ENCODE measurements around the gene PKNOX1.
"Not testable (repeated sequence)": the region's sequence is repeated elsewhere in the genome, so short reads cannot be mapped to it uniquely, and the experiment has no call there.

Gene PKNOX1

DNA sequence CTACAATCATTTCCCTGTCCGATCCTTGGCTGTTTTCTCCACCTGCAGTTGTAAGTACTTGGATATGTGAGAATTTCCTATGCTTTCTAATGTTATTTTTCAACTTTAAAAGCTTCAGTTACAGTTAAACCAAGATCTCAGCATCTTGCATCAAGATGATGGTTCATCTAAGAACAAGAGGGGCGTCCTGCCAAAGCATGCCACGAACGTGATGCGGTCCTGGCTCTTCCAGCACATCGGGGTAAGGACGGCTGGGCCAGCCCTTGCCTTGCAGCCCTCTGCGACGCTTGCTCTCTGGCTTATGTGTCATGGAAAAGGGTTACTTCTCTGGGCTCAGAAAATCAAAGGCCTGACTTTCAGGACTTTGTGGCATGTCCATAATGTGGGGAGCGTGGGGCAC lies 46.8 kb downstream of the PKNOX1 start:
- DNase-seq: no peak

DNA sequence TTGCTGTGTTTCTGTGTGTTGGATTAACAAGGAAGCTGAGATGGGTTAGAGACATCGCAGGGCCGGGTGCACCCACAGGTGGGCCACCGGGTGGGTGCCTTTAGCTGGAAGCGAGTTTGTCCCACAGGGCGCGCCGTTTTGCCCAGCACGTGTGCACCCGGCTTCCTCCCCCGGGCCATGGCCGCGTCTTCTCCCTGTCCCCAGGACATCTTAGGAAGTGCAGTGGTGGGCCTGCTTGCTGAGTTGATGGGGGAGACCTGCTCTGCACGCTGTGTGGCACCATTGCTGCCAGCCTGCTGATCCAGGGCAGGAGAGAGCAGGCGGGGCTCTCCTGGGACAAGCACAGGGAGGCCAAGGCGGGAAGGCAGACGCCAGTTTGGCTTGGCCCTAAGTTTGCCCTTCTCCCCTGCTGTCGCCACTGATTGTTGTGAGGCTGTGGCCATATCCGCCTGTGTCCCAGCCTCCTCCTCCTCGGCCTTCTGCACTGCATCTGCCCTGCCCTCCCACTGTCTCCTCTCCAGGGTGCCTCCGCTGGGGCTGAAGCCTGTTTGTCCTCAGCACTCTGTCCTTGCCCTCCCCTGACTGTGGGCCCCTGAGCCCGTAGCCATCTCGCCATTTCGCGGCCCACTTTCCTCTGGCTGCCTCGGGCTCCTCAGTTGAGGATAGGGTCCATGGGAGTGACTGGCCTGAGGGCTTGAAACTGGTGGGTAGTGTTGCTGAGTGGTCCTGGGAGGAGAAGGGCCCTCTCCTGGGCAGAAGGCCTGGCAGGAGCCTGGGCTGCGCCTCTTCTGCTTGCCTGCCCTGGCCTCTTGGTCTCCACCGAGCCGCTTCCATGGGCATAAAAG lies 47.6 kb downstream of the PKNOX1 start:
- no peak for DNase-seq

DNA sequence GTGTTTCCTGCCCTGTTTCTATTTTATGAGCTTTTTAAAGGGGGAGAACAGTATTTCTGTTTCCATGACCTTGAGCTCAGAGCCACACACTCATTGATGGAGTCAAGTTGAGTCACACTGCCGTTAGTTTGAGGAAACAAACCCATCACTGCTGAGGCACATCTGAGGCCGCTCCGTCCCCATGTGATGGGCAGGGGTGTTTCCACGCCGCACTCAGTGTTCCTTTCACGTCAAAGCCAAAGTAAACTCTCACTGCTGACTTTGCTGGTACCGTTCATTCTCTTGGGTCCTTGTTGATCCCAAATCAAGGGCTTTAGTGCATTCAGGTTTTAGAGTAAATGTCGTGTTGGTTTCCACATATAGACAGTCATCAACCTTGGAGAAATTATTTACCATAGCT lies 48.8 kb downstream of the PKNOX1 start:
- DNase-seq: no peak

DNA sequence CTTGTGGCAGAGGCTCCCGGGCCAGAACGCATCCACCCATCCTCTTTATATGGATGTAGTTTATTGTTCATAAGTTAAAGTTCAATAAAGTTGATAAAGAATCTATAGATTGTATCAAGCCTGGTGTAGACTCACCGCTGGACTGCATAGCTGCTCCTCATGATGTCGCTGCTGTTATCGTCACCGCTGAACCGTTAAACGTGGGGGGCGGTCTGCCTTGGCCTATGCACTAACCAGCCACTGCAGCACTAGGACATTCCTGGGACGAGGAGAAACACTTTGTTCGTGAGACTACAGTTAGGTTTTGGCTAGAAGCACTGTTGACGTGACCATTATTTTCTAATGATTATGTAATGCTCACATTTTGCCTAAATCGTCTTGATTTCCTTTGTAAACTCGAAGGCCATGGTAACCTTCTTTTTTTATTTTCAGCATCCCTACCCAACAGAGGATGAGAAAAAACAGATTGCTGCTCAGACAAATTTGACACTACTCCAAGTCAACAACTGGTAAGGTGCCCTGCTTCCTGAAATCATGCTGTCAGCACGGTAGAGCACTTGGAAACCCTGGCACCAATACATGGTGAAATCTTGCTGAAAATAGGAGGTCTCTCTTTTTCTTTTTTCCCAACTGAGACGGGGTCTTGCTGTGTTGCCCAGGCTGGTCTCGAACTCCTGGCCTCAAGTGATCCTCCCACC lies 50.2 kb downstream of the PKNOX1 start:
- DNase-seq: no peak

DNA sequence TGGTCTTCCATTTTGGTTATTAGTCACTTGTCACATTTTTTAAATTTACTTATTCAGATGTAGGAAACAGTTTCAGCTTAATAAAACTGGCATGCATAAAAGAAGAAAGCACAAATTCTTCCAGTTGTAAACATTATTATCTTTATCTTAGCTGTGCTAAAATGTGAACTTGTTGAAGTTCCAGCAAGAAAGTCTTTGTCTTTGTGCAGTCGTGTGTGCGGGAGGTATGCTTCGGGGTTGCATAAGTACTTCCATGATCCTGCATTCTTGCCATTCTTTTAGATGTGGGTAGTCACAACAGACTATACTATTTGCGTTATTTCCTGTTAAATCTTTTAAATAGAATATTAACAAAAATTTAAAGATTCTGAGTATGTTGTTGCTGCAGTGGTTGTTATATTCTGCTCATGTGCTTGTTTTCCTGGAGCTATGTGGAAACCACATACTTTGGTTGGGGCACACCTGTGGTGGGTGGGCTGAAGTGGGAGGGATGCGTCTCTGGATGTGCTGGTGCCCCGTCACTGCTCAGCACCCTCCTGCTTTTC lies 51.3 kb downstream of the PKNOX1 start:
- DNase-seq: no peak

DNA sequence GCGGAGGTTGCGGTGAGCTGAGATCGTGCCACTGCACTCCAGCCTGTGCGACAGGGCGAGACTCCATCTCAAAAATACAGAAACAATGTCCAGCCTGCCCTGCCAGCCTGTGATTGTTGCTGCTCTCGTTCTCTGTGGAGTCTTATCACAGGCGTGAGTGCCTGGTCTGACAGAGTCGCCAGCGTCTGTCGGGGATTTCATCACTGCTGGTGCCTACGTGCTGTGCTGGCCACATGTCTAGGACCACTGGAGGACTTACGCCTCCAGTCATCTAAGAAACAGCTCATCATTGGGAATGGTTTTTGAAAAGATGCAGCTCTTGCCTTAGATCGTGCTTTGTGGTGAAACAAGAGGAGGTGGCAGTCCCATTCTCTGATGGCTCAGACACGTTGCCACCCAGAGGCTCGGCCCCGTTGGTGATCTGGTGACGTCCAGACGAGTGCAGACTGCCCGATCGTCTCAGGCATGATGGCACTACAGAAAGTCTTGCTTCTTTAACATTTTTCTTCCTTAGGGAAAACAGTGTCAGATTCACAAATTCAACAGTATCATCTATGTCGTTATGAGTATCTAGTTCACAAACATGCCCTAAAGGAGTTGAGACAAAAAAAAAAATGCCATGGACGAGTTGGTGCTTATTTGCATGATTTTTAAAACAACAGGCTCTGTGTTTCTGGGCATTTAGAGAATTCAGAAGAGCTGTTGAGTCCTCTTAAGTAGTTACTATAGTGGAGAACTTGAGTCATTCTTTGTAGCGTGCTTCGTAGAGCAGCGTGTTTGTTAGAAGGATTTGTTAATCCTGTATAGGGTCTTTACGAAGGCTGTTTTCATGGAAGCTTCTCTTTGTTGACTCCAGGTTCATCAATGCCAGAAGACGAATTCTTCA lies 53.7 kb downstream of the PKNOX1 start:
- no peak for DNase-seq

DNA sequence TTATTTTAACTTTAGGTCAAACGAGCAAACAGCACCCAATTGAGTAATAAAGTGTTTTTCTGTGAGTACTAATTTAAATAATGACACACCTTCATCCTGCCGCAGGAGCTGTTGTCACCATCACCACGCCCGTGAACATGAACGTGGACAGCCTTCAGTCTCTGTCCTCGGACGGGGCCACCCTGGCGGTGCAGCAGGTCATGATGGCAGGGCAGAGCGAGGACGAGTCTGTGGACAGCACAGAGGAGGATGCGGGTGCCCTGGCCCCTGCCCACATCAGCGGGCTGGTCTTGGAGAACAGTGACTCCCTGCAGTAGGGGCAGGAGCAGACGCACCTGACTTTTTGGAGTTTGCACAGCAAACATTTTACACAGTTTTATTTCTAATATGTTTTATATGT lies 55.4 kb downstream of the PKNOX1 start:
- DNase-seq: no peak

DNA sequence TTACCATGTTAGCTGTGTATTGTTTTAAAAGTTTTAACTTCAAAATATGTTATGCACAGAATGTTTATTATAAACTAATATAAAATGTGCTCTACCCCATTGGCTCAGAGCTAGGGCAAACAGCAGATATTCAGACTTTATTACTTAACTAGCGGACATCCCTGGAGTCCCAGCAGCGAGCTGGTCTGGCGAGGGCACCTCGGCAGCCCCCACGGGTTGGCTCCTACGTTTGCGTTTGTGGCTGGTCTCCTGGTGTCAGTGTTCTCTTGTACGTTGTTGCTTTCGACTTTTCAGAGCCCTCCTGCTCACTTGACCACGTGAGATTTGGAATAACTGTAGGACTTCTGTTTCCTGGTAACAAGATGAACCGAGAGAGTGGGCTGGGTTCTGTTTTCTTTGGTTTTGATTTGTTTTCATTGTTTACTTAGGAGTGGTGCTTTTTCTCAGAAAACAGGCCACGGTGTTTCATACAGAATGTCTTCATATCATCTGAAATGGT lies 56.8 kb downstream of the PKNOX1 start:
- no peak for DNase-seq

DNA sequence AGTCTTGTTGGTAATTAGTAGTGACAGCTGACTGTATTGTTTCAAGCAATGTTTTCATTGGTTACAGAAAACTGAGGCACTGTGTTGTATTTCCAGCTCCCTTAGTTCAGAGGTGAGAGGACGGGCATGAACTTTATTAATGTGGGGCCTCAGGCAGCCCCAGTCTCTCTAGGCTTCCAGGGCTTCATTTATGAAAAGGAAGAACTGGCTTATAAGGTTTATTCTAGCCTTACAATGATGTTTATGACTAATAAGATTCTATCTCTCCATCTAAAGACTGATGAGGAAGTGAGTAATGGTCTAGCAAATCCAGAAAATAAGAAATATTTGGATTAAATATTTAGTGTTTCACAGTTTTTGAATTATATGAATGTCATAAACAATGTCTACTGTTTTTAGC lies 59.7 kb downstream of the PKNOX1 start:
- no peak for DNase-seq

DNA sequence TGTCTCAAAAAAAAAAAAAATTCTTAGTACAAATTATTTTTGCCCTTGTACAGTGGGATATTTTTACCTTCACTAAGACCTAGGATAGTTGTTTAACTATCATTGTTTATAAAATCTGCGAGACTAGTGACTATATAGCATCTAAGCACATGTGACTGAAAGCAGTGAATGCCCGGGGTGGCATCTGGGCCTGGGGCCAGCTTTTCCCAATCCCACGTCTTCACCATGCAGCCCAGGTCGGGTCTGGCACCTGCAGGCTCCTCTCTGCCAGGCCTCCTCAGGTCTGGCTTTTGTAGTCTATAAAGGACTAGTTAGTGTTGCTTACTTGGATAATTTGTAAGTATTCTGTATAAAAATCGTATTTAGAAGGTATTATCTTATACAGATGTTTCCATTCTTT lies 60.5 kb downstream of the PKNOX1 start:
- DNase-seq: no peak

DNA sequence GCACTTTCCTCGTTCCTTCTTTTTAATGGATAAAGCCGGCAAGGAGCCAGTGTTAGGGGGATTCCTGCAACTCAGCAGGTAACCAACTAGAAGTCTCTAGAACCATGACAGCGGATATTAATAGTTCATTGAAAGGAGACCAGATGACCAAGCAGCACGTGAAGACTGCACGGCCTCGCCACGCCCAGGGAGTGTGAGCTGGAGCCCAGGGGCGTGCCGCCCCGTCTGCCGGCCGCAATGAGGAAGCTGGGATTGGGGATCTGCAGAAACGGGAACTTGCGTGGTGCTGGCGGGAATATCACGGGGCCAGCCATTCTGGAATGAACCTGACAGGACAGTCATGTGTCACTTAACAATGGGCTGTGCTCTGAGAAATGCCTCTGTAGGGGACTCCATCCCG lies 62.5 kb downstream of the PKNOX1 start:
- not testable (repeated sequence) for DNase-seq

DNA sequence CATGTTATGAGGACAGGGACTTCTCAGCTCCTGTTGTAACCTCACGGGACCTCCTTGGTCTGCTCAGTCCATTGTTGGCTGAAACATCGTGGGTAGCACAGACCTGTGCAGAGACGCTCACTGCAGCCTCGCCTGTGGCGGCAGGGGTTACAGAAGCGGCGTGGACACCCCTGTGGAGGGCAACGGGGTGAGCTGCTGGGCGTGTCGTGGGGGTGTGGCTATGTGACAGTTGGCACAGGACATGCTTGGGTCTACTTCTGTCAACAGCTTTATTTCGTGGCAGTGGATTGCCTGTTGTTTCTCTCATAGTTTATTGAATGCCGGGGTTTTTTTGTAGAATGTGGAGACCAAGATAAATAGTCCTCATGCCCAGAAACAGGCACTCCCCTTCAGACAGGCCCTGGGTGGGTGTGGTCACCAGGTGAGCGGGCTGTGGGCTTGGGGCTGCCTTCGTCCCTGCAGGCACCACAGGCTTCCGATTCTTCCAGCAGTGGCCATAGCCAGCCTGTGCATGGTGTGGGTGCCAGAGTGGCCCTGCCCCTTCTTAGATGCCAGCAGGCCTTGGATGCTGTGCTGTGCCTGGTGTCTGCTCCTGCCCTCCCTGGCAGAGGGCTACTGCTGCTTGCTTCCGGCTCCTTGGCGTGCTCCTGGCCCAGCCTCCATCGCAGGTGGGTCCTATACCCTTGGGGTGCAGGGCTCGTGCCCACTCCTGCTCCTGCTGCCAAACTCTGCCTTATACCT lies 63.7 kb downstream of the PKNOX1 start:
- DNase-seq: not testable (repeated sequence)

DNA sequence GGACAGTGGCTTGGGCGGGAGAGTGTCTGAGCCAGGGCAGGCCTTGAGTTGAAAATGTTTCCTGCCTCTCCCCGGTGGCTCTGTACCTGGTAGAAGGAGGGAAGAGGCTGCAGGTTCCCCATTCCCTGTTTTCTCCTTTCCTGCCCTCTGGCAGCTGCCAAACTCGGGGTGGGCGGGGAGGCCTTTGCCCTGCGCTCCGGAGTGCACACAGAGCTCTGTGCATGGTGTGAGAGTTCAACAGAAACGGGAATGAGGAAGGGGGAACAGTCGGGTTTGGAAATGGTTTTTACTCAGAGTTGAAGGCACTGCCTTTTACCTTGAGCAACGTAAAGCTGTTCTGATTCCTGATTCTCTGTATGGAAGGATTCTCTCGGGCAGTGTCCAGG lies 64.3 kb downstream of the PKNOX1 start:
- DNase-seq: not testable (repeated sequence)

DNA sequence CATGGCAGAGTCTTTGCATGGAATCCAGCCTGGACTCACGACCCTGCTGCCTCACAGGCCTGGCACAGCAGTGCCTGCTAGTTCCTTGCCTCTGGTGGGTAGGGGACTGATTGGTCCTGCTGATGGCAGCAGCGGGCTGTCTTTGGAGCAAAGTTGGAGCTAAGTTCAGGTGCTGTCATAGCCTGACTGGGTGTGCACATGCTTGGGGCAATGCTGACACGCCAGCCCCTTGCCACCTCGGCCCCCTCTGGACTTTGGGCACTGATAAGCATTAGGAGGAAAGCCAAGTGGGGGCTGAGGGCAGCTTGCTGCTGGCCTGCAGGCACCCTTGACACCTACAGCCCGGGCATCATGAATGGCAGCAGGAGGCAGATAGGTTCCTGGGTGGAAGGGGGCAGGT lies 67.8 kb downstream of the PKNOX1 start:
- not testable (repeated sequence) for DNase-seq

DNA sequence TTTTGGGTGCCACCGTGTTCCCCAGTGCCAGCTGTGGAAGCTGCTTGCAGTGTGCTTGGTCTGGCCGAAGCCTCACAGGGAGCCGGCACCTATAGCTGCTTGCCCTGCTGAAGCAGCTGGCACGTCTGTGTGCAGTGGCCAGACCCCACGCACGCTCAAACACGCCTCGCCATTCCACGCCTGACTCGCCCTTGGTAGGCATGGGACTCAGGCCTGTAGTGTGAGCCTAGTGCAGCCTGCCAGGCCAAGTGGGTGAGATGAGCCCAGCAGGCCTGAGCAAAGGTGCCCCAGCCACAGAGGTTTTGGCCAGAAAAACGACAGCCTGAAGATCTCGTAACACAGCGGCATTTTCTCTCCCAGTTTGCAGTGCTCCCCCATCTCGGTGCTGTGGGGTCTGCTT lies 68.9 kb downstream of the PKNOX1 start:
- not testable (repeated sequence) for DNase-seq

DNA sequence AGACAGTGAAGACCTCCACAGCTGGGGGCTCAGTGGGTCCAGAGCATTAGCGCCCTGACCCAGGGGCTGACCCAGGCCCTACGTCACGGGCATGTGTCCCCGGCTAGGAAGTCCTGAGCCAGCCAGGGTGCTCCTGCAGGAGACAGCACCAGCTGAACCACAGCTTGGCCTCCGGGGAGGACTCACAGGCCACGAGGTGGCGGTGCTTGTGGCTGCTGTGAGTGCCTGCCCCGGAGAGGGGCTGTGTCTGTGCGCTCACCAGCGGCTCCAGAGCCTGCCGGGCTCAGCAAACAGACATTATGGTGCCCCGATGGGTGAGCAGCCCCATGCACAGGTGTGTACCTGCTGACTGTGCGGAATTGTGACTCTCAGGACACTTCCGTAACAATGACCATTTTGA lies 70.2 kb downstream of the PKNOX1 start:
- not testable (repeated sequence) for DNase-seq

DNA sequence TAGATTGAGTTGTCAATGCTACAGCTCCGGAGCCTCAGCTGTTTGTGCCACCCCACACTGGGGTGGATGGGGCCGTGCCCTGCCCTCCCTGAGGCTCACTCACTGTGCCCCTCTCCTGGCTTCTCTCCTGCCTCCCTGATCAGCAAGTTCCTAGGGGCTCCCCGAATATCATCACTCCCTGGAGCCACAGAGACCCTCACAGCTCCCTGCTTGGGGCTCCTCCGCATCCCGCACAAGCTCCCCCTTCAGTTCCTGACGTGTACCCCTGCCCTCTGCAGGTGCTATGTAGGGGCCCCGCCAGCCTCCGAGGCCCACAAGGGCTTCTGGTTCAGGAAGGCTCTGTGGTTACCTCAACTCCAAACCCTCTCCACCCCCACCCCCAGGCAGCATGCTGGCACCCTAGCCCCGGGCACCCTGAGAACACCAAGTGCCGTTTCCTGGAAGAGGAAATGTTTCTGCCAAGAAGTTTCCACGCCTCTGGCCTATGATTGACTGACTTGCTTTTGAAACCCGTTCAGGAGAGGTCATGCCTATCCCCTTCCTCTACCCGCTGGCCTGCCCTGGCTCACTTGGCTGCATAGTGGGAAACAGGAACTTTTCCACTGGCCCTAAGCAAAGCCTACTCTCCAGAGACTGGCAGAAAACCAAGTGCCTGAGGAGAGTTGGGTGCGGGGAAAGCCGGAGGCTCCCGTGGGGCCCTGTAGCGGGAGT lies 71.0 kb downstream of the PKNOX1 start:
- DNase-seq: not testable (repeated sequence)

DNA sequence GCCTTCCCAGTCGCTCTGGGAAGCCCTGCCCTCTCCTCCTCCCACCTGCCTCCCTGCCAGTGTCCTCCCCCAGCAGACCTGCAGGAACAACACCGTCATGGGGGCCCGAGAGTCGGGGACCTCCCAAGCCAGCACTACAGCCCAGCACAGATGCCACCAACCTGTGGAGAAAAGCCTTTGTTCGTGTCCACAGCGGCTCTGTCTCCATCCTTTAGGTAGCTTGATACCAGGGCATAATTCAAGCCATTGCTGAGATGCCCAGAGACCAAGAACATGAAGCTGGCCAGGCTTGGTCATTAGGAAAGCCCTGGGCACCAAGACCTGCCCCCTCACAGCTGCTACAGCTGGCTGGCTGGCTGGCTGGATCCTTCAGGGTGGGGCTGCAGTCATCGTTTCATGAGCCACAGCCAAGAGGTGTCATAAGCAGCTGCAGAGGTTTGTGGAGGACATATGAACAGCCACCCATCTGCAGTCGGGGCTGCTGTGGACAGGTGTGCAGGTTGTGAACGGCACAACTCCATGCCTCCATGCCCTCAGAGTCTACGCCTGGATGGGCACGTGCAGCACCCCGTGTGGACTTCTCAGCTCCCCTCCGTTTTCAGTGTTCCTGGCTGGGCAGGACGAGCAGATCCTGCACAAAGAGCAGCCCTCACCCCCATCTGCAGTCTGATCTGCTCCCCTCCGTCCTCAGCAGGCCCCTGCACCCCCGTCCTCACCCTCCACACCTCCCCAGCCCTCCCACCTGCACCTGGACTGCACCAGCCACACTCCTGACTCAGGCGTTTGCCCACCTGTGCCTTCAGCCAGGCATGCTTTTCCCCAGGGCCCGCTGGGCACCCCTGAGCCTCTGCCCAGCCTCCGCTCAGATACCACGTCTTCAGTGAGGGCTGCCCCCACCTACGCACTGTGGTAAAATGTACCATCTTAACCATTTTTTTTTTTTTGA lies 71.8 kb downstream of the PKNOX1 start:
- DNase-seq: not testable (repeated sequence)

DNA sequence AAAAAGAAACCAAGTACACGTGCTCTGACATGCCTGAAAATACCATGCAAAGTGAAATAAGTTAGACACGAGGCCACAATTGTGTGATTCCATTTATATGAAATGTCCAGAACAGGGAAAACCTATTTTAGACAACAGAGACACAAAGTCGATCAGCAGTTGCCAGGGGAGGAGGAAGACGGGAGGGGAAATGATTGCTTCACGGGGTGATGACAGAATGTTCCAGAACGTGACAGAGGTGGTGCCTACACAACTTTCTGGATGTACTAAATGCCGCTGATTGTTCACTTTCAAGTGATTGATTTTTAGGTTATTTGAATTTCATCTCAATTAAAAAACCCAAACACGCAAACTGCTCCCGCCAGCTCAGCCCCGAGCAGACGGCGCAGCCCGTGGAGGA lies 78.8 kb downstream of the PKNOX1 start:
- not testable (repeated sequence) for DNase-seq

DNA sequence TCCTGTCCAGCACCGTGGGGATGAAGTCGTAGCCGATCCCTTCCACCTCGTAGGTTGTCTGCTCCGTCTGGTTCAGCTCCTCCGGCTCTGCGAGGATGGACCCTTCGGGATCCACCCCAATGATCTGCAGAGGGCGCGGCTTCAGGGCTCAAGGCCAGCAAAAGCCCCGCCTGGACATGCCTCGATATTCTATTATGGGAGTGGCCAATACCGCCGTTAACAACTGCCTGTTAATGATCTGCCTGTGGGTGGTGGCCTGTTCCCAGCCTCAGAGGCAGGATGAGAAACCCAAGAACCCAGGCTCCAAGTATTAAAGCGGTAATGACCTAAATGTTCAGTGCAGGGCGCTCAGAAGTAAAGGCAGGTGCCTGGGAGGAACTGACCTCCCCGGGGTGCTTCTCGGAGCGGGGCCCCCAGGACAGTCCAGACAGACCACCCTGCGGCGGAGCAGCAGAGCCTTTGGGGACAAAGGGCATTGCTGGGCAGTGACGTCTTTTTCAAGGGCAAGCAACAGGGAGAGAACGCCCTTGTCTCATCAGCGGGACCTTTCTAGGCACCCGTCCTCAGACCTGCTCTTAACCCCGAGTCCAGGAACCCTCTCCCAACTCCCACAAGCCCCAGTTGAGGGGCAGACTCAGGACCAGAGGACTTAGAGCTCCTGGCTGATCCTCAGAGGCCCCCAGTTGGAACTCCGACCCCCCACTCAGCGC lies 88.7 kb downstream of the PKNOX1 start:
- DNase-seq: not testable (repeated sequence)

Measured in NCI-H774 (cell line).